ENCODE results near the gene TMPRSS3. TPM values are rescaled to one million over a fixed set of nuclear protein-coding genes. Genes with fewer than 3 reads are reported as not detected.

Gene TMPRSS3
- total RNA-seq, 1 donor from 2014 or later, result not detected

- H3K27me3 ChIP-seq, result no peaks in the 10 kb centered on the region
- no peaks in the 10 kb centered on the region for H3K4me1 Mint-ChIP-seq
- no peaks in the 10 kb centered on the region for H4K20me1 ChIP-seq (ENCODE audit: low read depth)
- peaks cover 17% of the 10 kb centered on the region for H3K27me3 Mint-ChIP-seq (ENCODE audit: insufficient read depth, low read depth)
- H3K9ac ChIP-seq, result no peak overlapping the region
- no peaks in the 10 kb centered on the region for H3K36me3 Mint-ChIP-seq
- no peaks in the 10 kb centered on the region for H3K79me2 ChIP-seq (ENCODE audit: low read depth)
- no peaks in the 10 kb centered on the region for H3K4me1 ChIP-seq
- no peaks in the 10 kb centered on the region for H3K9me3 Mint-ChIP-seq
- DNase-seq (ENCODE audit: low spot score), result no peak
- no peaks in the 10 kb centered on the region for H3K9me3 ChIP-seq (ENCODE audit: low read depth)
- H2AFZ ChIP-seq (replicated peaks), result no peak overlapping the region
- no peak overlapping the region for H3K4me3 ChIP-seq
- no peak overlapping the region for H3K4me3 Mint-ChIP-seq
- TF ChIP-seq EZH2phosphoT487 (IDR thresholded peaks at IDR 0.05), result no peak
- TF ChIP-seq CTCF (IDR thresholded peaks at IDR 0.05), result no peak
- TF ChIP-seq EZH2 (IDR thresholded peaks at IDR 0.05), result no peak
- H3K27ac ChIP-seq, result no peak overlapping the region
- peak overlapping the region; percentile 62 for H3K27ac Mint-ChIP-seq
- H3K36me3 ChIP-seq, result no peaks in the 10 kb centered on the region
- peaks cover under 1% of the 10 kb centered on the region for H3F3A ChIP-seq (ENCODE audit: low read depth)
- H3K4me2 ChIP-seq, result no peak overlapping the region
These were observed 48.3 kb upstream of the TMPRSS3 start for GRCh38 chr21:42443876-42444744.

GRCh38 chr21:42443181-42443785, 47.4 kb upstream of the TMPRSS3 start:
- Mint-ChIP-seq H3K4me1 (no peaks in the 10 kb centered on the region), H3K9me3 (no peaks in the 10 kb centered on the region), H3K27me3 (ENCODE audit: insufficient read depth, low read depth) (peaks cover 20% of the 10 kb centered on the region), H3K4me3 (no peak overlapping the region), H3K27ac (no peak overlapping the region), H3K36me3 (no peaks in the 10 kb centered on the region)
- H3K4me1 ChIP-seq, result no peaks in the 10 kb centered on the region
- H4K20me1 ChIP-seq (ENCODE audit: low read depth), result peaks cover 1% of the 10 kb centered on the region
- no peak overlapping the region for H3K4me2 ChIP-seq
- H3F3A ChIP-seq (ENCODE audit: low read depth), result no peaks in the 10 kb centered on the region
- no peaks in the 10 kb centered on the region for H3K79me2 ChIP-seq (ENCODE audit: low read depth)
- no peak overlapping the region for H3K27ac ChIP-seq
- H3K9me3 ChIP-seq (ENCODE audit: low read depth), result no peaks in the 10 kb centered on the region
- no peak overlapping the region for H2AFZ ChIP-seq (replicated peaks)
- no peaks in the 10 kb centered on the region for H3K27me3 ChIP-seq
- H3K4me3 ChIP-seq, result no peak overlapping the region
- no peaks in the 10 kb centered on the region for H3K36me3 ChIP-seq
- H3K9ac ChIP-seq, result no peak overlapping the region
- DNase-seq (ENCODE audit: low spot score), result no peak
- TF ChIP-seq CTCF (IDR thresholded peaks at IDR 0.05), result no peak
- TF ChIP-seq EZH2 (IDR thresholded peaks at IDR 0.05), result no peak
- no peak for TF ChIP-seq EZH2phosphoT487 (IDR thresholded peaks at IDR 0.05)

- H3K9ac ChIP-seq, result no peak overlapping the region
- peaks cover 5% of the 10 kb centered on the region for H4K20me1 ChIP-seq (ENCODE audit: low read depth)
- H3K4me3 ChIP-seq, result no peak overlapping the region
- no peaks in the 10 kb centered on the region for H3K36me3 ChIP-seq
- H3K4me2 ChIP-seq, result no peak overlapping the region
- Mint-ChIP-seq H3K27ac (no peak overlapping the region), H3K9me3 (peaks cover 3% of the 10 kb centered on the region), H3K36me3 (no peaks in the 10 kb centered on the region), H3K4me3 (no peak overlapping the region), H3K27me3 (ENCODE audit: insufficient read depth, low read depth) (peaks cover 15% of the 10 kb centered on the region), H3K4me1 (no peaks in the 10 kb centered on the region)
- TF ChIP-seq EZH2 (IDR thresholded peaks at IDR 0.05) (no peak), EZH2phosphoT487 (IDR thresholded peaks at IDR 0.05) (no peak), CTCF (IDR thresholded peaks at IDR 0.05) (no peak)
- no peaks in the 10 kb centered on the region for H3K4me1 ChIP-seq
- H2AFZ ChIP-seq (replicated peaks), result no peak overlapping the region
- H3K27ac ChIP-seq, result no peak overlapping the region
- H3K27me3 ChIP-seq, result no peaks in the 10 kb centered on the region
- no peaks in the 10 kb centered on the region for H3F3A ChIP-seq (ENCODE audit: low read depth)
- DNase-seq (ENCODE audit: low spot score), result no peak
- no peaks in the 10 kb centered on the region for H3K9me3 ChIP-seq (ENCODE audit: low read depth)
- no peaks in the 10 kb centered on the region for H3K79me2 ChIP-seq (ENCODE audit: low read depth)
These were observed 46.1 kb upstream of the TMPRSS3 start for GRCh38 chr21:42441963-42442362.

All from neural progenitor cell (in vitro differentiated cells).